Neural progenitor cell (in vitro differentiated cells): Measurements from ENCODE around the gene SYT1. TPM values are rescaled to one million over a fixed set of nuclear protein-coding genes. Genes with fewer than 3 reads are reported as not detected.

Experiments used
- DNase-seq: peaks from one replicate; pipeline ENCODE4 v3.0.0-alpha.2; 2016; ENCODE audit warnings: low spot score
- H2AFZ ChIP-seq: fragments of 200-600 bp; sonication (generic); replicated peaks from 2 replicates; pipeline ENCODE4 v1.6.1; 2016; ENCODE audit warnings: antibody characterized with exemption
- H3F3A ChIP-seq: fragments of 200-600 bp; sonication (generic); 2 replicates; pipeline ENCODE4 v1.6.1; 2016; ENCODE audit warnings: antibody characterized with exemption, low read depth
- H3K27ac ChIP-seq: fragments of 200-600 bp; sonication (generic); 2 replicates; pipeline ENCODE4 v1.5.1; 2016; ENCODE audit warnings: mild to moderate bottlenecking
- H3K27me3 ChIP-seq: fragments of 200-600 bp; sonication (generic); 2 replicates; pipeline ENCODE4 v1.6.1; 2016; ENCODE audit warnings: mild to moderate bottlenecking, moderate library complexity
- H3K36me3 ChIP-seq: fragments of 200-600 bp; sonication (generic); 2 replicates; pipeline ENCODE4 v1.5.1; 2016
- H3K4me1 ChIP-seq: fragments of 200-600 bp; sonication (generic); 2 replicates; pipeline ENCODE4 v1.6.1; 2016; ENCODE audit warnings: mixed run types
- H3K4me2 ChIP-seq: fragments of 200-600 bp; sonication (generic); 2 replicates; pipeline ENCODE4 v1.6.1; 2016
- H3K4me3 ChIP-seq: fragments of 200-600 bp; sonication (generic); 2 replicates; pipeline ENCODE4 v1.5.1; 2016
- H3K79me2 ChIP-seq: fragments of 200-600 bp; sonication (generic); 2 replicates; pipeline ENCODE4 v1.6.1; 2016; ENCODE audit warnings: low read depth
- H3K9ac ChIP-seq: fragments of 200-600 bp; sonication (generic); 2 replicates; pipeline ENCODE4 v1.6.1; 2016
- H3K9me3 ChIP-seq: fragments of 200-600 bp; sonication (generic); 2 replicates; pipeline ENCODE4 v1.5.1; 2016; ENCODE audit warnings: low read depth
- H4K20me1 ChIP-seq: fragments of 200-600 bp; sonication (generic); 2 replicates; pipeline ENCODE4 v1.6.1; 2016; ENCODE audit warnings: low read depth
- H3K27ac Mint-ChIP-seq: 3 replicates; pipeline ENCODE4 v1.8.0; 2021; ENCODE audit warnings: mixed read lengths
- H3K27me3 Mint-ChIP-seq: 2 replicates; pipeline ENCODE4 v1.8.0; 2022; ENCODE audit warnings: low read depth, mild to moderate bottlenecking, inconsistent platforms, moderate library complexity, mixed read lengths; ENCODE audit not compliant: insufficient read depth
- H3K36me3 Mint-ChIP-seq: 3 replicates; pipeline ENCODE4 v1.8.0; 2021; ENCODE audit warnings: mixed read lengths
- H3K4me1 Mint-ChIP-seq: 3 replicates; pipeline ENCODE4 v1.8.0; 2021; ENCODE audit warnings: mixed read lengths
- H3K4me3 Mint-ChIP-seq: 3 replicates; pipeline ENCODE4 v1.8.0; 2021; ENCODE audit warnings: mild to moderate bottlenecking, moderate library complexity, mixed read lengths
- H3K9me3 Mint-ChIP-seq: 3 replicates; pipeline ENCODE4 v1.8.0; 2020; ENCODE audit warnings: mixed read lengths
- CTCF ChIP-seq: fragments of 200-600 bp; sonication (generic); IDR thresholded peaks from 2 replicates; pipeline ENCODE4 v1.5.1; 2017; ENCODE audit warnings: antibody characterized with exemption, mild to moderate bottlenecking
- EZH2 ChIP-seq: fragments of 200-600 bp; sonication (generic); IDR thresholded peaks from 2 replicates; pipeline ENCODE4 v1.6.1; 2017; ENCODE audit warnings: antibody characterized with exemption, mild to moderate bottlenecking, moderate library complexity
- EZH2phosphoT487 ChIP-seq: fragments of 200-600 bp; sonication (generic); IDR thresholded peaks from 2 replicates; pipeline ENCODE4 v1.6.1; 2017; ENCODE audit warnings: antibody characterized with exemption
- total RNA-seq: library from RNA; depleted of rRNA; stranded (reverse); fragments of >200 nt; gene quantifications from 2 replicates; pipeline ENCODE4 v1.2.3, GENCODE V29; 2015; ENCODE audit warnings: low replicate concordance

The SYT1 gene
- total RNA-seq, 1 donor from 2014 or later = 36.9 TPM

GRCh38 chr12:79296133-79296532 is 431.6 kb downstream of the SYT1 start:
- Mint-ChIP-seq H3K9me3 (no peaks in the 10 kb centered on the region), H3K4me1 (no peaks in the 10 kb centered on the region), H3K27ac (no peak overlapping the region), H3K27me3 (no peaks in the 10 kb centered on the region), H3K4me3 (no peak overlapping the region), H3K36me3 (peaks cover 4% of the 10 kb centered on the region)
- H3K4me3 ChIP-seq = no peak overlapping the region
- no peak overlapping the region for H3K4me2 ChIP-seq
- DNase-seq = no peak
- no peak overlapping the region for H2AFZ ChIP-seq
- no peak overlapping the region for H3K9ac ChIP-seq
- H3K4me1 ChIP-seq = no peaks in the 10 kb centered on the region
- H4K20me1 ChIP-seq = no peaks in the 10 kb centered on the region
- H3K36me3 ChIP-seq = peaks cover 21% of the 10 kb centered on the region
- no peak overlapping the region for H3K27ac ChIP-seq
- TF ChIP-seq EZH2phosphoT487 = no peak
- TF ChIP-seq EZH2 = no peak
- no peak for TF ChIP-seq CTCF
- H3K79me2 ChIP-seq = no peaks in the 10 kb centered on the region
- H3K9me3 ChIP-seq = no peaks in the 10 kb centered on the region
- no peaks in the 10 kb centered on the region for H3K27me3 ChIP-seq
- no peaks in the 10 kb centered on the region for H3F3A ChIP-seq

GRCh38 chr12:79296871-79297270 is 432.3 kb downstream of the SYT1 start:
- H3K4me1 Mint-ChIP-seq = no peaks in the 10 kb centered on the region
- H3K27ac Mint-ChIP-seq = no peak overlapping the region
- H3K27me3 Mint-ChIP-seq = no peaks in the 10 kb centered on the region

GRCh38 chr12:79298506-79298905 is 433.9 kb downstream of the SYT1 start:
- H3K27ac Mint-ChIP-seq = no peak overlapping the region
- H3F3A ChIP-seq = no peaks in the 10 kb centered on the region
- H3K4me2 ChIP-seq = no peak overlapping the region
- H4K20me1 ChIP-seq = no peaks in the 10 kb centered on the region
- H3K27ac ChIP-seq = no peak overlapping the region
- H3K27me3 ChIP-seq = no peaks in the 10 kb centered on the region
- H3K9ac ChIP-seq = no peak overlapping the region
- no peaks in the 10 kb centered on the region for H3K9me3 ChIP-seq
- TF ChIP-seq EZH2phosphoT487 = no peak
- no peak for TF ChIP-seq CTCF
- no peak for TF ChIP-seq EZH2
- no peak overlapping the region for H3K4me3 Mint-ChIP-seq
- no peaks in the 10 kb centered on the region for H3K4me1 ChIP-seq
- H3K27me3 Mint-ChIP-seq = no peaks in the 10 kb centered on the region
- no peak overlapping the region for H2AFZ ChIP-seq
- H3K9me3 Mint-ChIP-seq = no peaks in the 10 kb centered on the region
- H3K36me3 ChIP-seq = peaks cover 17% of the 10 kb centered on the region
- no peak for DNase-seq
- H3K36me3 Mint-ChIP-seq = peaks cover 4% of the 10 kb centered on the region
- H3K4me1 Mint-ChIP-seq = no peaks in the 10 kb centered on the region
- H3K79me2 ChIP-seq = no peaks in the 10 kb centered on the region
- H3K4me3 ChIP-seq = no peak overlapping the region

More at GRCh38 chr12:79296871-79297270, 432.3 kb downstream of the SYT1 start:
- no peaks in the 10 kb centered on the region for H3K9me3 ChIP-seq
- no peak overlapping the region for H3K4me3 ChIP-seq
- H3K4me1 ChIP-seq = no peaks in the 10 kb centered on the region
- Mint-ChIP-seq H3K9me3 (no peaks in the 10 kb centered on the region), H3K36me3 (peaks cover 4% of the 10 kb centered on the region), H3K4me3 (no peak overlapping the region)
- H3F3A ChIP-seq = no peaks in the 10 kb centered on the region
- DNase-seq = no peak
- peaks cover 21% of the 10 kb centered on the region for H3K36me3 ChIP-seq
- no peak overlapping the region for H3K27ac ChIP-seq
- H2AFZ ChIP-seq = no peak overlapping the region
- no peak overlapping the region for H3K9ac ChIP-seq
- H3K27me3 ChIP-seq = no peaks in the 10 kb centered on the region
- no peak overlapping the region for H3K4me2 ChIP-seq
- no peaks in the 10 kb centered on the region for H3K79me2 ChIP-seq
- no peaks in the 10 kb centered on the region for H4K20me1 ChIP-seq
- TF ChIP-seq EZH2 (no peak), CTCF (no peak), EZH2phosphoT487 (no peak)
